HG02938 (cell line): Measurements from ENCODE around the gene PEBP1.
"Not testable (repeated sequence)": the region's sequence is repeated elsewhere in the genome, so short reads cannot be mapped to it uniquely, and the experiment has no call there.

Experiments
- ATAC-seq: cut with Tn5 transposase; IDR thresholded peaks from one replicate; pipeline ENCODE4 v1.9.1; 2021; ENCODE audit warnings: mild to moderate bottlenecking, moderate library complexity; ENCODE audit not compliant: unreplicated experiment

The PEBP1 gene

DNA sequence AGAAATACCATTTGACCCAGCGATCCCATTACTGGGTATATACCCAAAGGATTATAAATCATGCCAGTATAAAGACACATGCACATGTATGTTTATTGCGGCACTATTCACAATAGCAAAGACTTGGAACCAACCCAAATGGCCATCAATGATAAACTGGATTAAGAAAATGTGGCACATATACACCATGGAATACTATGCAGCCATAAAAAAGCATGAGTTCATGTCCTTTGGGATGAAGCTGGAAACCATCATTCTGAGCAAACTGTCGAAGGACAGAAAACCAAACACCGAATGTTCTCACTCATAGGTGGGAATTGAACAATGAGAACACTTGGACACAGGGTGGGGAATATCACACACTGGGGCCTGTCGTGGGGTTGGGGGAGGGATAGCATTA lies 6.5 kb upstream of the PEBP1 start:
- not testable (repeated sequence) for ATAC-seq

DNA sequence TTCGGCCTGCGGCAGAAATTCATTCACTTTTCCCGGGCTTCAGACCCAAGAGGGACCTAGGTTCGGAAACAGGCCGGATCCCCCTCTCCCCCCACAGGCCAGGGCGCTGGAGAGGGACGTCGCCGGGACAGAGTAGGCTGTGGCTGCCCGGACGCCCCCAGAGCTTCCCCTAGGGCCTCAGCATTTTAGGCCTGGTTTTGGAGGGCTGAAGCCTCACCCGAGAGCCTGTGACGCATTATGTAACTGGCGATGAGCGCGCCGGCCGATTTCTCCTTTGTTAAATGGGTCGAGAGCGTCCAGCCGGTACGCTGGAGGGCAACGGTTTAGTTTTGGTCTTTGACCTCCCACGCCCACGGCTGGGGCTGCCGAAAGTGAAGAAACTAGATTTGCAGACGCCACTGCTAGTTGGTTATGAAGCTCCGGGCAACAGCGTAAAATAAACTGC lies 657 bp downstream of the PEBP1 start:
- ATAC-seq, result peak; percentile 39

DNA sequence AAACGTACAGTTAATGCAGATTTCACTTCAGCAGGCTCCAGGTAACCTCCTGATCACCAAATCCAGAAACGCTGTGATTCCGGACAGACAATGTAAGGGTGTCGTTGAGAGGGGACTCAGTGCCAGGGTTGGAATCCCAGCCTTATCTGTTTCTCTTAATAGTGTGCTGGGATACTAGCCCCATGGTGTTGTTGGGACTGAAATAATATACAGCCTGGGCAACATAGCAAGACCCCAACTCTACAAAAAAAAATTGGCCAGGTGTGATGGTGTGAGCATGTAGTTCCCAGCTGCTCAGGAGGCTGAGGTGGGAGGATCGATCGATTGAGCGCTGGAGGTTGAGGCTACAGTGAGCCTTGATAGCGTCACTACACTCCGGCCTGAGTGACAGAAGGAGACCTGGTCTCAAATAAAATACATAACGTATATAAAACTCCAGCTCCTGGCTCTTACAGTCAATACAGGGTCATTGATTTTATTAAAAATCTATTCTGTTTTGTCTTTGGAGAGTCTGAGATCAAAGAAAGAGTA lies 1.3 kb downstream of the PEBP1 start:
- ATAC-seq, result no peak

DNA sequence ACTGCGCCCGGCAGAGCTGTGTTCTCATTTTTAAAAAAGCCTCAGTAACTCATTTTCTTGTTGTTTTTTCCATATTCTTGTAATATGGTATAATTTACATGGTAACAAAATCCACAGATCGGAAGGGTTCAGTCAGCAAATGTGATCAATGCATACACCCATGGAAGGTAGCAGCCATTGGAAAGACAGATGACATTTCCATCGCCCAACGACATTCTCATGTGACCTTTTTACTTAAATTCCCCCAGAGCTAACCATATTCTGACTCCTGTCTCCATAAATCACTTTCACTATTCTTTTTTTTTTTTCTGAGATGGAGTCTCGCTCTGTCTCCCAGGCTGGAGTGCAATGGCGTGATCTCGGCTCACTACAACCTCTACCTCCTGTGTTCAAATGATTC lies 4.9 kb downstream of the PEBP1 start:
- no peak for ATAC-seq

DNA sequence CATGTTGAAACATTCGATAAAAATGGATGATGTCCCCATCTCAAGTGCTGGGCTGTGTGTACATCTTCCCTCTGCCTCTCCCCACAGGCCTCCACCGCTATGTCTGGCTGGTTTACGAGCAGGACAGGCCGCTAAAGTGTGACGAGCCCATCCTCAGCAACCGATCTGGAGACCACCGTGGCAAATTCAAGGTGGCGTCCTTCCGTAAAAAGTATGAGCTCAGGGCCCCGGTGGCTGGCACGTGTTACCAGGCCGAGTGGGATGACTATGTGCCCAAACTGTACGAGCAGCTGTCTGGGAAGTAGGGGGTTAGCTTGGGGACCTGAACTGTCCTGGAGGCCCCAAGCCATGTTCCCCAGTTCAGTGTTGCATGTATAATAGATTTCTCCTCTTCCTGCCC lies 8.6 kb downstream of the PEBP1 start:
- no peak for ATAC-seq

DNA sequence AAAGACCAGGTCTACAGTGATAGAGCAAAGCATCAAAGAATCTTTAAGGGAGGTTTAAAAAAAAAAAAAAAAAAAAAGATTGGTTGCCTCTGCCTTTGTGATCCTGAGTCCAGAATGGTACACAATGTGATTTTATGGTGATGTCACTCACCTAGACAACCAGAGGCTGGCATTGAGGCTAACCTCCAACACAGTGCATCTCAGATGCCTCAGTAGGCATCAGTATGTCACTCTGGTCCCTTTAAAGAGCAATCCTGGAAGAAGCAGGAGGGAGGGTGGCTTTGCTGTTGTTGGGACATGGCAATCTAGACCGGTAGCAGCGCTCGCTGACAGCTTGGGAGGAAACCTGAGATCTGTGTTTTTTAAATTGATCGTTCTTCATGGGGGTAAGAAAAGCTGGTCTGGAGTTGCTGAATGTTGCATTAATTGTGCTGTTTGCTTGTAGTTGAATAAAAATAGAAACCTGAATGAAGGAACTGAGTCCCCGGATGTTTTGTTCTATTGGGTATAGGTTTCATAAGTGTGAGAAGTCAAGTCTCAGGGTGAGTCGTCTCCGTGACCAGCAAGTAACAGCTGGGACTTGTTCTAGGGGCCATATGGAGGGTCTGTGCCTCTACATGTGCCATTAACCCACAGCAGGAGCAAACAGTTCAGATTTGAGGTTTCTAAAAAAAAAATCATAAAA lies 9.3 kb downstream of the PEBP1 start:
- no peak for ATAC-seq

DNA sequence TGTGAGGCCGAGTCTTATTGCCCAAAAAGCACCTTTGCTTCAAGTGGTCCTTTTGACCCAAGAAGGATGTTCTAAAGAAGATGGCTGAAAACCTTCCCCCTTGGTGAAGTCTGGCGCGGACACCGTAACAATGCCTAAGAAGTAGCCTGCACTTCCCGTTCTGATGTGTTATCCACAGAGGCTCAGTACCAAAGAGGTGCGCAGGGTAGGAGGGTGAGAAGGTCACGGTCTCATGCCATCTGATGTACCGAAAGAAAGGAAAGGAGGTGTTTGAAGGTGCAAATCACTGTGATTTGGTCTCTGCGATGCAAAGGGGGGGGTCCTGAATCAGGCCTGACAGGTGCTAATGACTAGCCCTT lies 9.9 kb downstream of the PEBP1 start:
- ATAC-seq, result no peak

DNA sequence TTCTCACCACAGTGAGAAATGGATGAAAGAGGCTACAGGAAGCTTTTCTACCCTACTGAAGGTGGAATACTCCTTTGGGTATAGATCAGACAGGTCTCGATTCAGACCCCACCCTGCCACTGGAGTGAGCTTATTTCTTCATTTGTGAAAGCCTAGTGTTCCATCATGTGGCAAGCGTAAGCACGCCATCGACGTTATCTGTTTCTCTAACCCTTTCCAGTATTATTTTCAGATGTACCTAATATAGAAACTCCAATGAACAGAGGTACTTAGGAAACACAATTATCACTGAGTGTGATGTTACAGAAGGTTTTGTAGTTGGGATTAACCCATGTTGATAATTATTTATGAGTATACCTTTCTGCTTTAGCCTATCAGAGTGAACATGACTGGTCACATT lies 12.4 kb downstream of the PEBP1 start:
- no peak for ATAC-seq

DNA sequence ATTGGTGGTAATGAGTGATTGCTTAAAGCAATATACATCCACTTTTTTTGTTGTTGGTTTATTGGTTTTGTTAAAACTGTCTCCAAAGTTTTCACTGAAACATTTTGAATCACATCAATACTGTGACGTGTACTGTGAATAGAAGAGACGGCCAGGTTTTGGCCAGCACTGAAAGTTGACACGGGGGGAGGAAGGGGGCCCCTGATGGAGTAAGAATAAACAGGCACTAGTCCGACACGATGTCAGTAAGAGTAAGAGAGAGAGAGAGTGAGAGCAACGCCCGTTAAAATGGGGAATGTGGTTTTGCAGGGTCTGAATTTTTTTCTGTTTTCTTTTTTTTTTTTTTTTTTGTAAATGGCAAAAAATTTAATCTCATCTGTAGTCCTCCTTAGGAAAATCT lies 14.7 kb downstream of the PEBP1 start:
- ATAC-seq, result no peak

DNA sequence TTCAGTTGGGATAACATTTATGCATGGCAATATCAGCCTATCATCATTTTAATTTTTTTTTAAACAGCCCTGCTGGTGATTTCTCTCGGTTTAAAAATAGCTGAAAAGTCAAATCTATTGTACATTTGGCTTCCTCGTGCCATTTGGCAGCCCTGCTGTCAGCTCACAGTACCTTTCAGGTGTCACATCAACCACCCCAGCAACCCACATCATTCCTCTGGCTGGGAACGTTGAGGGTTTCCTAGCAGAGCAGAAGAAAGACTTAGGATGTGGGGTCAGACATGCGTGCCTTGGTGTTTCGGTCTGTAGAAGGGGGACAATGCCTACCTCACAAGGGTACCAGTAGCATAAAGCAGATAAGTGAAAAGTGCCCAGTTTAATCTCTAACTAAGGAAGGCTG lies 15.8 kb downstream of the PEBP1 start:
- ATAC-seq, result no peak

DNA sequence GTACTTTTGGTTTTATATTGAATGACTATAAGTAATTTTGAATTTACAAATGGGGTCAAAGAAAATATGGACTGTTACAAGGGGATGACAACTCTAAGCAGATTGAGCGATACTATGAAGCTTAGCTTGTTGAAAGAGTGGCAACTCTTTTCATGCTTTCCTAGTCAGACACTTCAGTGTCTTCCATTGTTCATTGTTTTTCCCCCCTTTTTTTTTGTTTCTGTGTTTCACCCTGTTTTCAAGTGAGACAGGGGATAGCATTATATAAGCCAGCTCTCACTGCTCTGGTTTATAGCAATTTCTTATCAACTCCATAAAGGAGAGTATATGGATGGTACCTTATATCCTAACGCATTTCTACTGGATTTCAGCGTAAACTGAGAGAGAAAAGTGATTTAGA lies 24.6 kb downstream of the PEBP1 start:
- ATAC-seq, result no peak

DNA sequence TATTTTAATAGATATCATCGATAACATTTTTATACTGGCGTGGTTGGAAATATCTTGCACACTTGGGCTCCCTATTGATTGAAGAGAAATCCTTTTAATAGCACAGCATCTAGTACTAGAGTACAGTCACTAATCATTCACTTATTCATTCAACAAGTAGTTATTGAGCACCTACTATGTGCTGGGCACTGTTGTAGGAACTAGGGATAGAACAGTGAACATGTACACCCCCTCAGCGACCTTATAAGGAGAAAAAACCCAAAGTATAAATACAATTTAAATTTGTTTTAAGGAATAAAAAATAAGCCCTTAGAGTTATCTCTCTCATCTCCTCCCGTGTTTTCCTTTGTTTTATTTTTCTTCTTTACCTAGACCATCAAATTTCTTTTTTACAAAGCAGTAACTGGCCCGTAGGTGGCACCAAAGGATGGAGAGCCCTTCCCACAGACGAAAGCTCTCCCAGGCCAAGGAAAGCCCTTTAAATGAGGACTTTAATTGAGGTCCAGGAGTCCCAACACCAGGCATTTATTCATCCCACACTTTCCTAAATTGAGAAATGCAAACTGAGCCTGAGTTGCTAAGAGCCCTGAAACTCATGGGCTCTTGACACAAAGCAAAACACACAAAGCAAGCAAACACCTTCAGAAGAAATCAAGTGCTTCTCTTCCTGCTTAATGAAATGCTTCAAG lies 29.0 kb downstream of the PEBP1 start:
- ATAC-seq, result no peak

DNA sequence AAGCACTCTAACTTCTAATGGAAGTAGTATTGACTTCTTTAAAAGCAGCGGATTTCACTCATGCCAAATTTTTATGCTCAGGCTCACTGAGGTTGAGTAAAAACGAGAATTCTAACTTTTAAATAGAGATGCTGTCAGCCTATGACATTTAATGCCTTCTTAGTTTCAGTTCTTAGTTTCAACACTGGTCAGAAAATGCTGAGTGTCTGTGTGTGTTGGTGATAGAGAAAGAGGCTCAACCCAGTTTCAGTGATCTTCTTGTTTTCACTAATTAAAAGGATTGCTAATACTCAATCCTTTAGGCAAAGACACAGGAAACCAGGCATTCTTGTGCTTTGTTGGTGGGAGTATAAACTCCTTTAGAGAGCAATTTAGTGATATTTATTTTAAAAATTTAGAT lies 31.0 kb downstream of the PEBP1 start:
- peak; percentile 99 for ATAC-seq

DNA sequence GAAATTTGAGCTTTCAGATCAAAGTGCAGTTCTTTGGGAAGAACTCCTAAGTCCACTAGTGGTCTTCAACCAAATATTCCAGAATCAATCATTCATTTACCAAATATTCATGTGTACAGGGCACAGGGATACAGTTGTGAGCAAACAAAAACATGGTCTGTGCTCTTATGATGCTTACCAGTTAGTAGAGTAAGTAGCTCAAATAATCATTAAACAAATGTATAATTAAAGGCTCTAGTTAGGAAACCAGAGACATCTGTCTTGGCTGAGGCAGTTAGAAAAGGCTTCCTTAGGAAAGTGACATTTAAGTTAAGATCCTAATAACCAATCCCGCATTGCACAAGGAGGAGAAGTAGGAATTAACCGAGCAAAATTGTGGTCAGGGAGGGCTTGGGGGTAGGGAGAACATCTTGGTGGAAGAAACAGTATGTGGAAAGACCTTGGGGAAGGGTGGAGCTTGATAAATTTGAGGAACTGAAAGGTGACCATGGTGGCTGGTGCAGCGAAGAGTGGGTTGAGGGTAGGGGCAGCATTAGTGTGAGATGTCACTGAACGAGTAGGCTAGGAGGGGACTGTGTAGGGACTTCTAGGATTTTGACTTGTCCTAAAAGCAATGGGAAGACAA lies 40.0 kb downstream of the PEBP1 start:
- ATAC-seq, result peak; percentile 86

DNA sequence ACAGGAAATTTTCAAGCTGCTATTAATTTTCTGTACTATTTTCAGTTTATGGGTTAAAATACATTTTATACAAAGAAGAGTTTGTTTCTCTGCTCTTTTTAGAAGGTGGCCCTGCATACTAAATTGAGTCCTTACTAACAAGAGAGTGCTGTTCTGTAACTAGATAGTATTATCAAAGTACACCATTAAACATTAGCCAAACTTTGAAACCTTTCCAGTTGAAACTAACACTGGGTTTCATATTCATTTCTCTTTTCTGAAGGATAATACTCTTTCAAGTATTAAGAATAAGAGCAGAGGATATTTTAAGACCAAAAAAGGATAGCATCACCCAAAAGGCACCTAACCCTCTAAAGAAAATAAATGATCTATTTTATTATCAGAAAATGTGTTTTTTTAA lies 47.2 kb downstream of the PEBP1 start:
- ATAC-seq, result peak; percentile 44

DNA sequence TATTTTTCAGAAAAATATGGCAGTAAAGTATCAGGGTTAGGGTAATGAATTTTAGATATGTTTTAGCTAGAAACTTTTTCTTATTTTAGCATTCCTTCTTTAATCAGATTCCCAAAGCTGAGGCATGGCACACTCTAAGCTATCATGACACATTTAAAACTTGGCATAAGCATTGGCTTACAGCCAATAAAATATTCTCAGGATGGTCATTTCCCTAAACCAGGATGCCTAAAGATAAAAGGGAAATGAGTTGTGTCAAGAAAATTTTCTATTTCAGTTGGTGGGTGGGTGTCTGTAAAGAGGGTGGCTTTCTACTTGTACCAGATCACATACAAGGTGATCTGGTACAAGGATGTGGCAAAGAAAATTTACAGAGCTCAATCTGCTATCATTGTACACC lies 47.8 kb downstream of the PEBP1 start:
- no peak for ATAC-seq

DNA sequence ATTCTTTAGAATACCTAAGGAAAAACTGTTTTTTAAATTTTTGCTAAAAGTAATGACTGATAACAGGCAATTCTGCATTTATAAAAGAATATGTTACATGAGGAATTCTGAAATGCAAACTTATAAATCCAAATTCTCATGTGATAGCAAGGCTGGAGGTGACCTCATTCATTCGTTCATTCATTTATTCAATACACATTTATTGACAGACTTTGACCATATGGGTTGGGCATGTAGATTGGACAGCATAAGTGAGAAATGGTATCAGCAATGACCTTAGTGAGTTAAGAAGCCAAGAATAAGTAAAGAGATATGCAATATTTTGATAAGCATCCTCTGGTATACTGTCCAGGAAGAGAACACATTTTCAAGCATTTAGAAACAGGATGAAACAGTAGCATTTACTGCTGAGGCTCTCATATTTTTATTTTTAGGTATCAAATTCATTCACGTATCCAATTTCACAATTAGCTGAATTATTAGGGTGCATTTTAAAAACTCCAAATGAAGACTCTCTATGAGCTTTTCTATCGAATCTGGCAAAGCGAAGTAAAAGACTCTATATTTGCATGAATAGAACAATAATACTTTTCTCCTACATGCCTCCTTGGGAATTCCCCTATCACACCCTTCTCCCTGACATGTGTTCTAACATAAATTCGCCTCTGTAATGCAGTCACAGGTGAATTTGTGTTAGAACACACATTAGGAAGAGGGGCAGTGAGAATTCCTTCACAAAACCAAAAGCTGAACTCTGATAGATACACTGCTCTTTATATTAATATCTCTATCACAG lies 49.9 kb downstream of the PEBP1 start:
- no peak for ATAC-seq

DNA sequence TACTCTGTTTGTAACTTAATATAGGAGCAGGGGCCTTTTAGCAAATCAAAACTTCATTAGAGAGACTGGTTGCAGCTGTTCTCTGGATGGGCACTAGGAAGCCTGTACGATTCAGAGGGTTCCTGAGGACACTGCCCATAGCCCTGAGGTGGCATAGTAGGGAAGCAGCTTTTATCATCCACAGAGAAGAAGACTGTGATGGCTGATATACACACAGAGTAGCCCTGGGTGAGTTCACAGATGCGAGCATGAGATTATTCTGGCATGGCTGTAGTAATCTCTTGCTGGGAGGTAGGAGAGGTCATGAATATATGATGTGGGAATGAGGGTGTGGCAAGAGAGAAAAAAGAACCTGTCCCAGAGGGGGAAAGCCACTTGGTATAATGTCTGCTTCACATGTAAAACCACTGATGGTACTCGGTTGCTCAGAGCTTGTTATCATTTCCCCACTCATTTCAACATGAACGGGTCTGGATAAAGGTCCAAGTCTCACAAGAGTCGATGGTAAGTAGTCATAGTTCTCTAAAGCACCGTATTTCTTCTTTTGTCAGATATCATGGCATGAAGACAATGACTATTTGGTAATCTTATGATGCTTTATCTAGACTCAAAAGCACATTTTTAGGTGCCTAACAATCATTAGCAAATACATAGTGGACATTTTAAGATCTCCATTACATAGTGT lies 52.0 kb downstream of the PEBP1 start:
- no peak for ATAC-seq

DNA sequence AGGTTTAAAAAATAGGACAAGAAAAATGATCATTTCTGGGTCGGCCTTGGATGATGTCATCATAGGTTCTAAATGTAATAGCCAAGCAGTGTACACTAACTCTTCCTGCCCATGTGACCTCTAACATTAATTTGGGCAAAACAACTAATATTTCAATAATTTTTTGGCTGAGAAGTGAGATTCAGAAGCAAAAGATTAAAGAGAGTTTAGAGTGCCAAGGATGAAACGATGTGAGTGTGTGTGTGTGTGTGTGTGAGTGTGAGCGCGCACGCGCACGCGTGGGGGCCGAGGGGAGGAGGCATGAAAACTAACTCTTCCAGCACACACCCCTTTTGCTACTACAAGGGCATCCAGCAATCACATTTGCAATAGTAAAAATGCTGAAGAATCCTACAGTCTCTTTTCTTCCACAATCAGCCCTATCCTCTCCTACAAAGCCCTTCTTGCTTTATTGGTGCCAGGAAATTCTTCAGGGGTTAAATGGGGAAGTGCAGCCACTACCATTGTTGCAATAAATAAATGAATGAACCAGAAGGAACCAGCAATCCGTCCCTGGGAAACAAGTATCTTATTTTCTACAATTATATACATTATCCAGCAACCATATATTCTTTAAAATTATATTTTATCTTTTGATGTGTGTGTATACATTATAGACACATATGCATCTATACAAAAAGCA lies 52.9 kb downstream of the PEBP1 start:
- ATAC-seq, result no peak

DNA sequence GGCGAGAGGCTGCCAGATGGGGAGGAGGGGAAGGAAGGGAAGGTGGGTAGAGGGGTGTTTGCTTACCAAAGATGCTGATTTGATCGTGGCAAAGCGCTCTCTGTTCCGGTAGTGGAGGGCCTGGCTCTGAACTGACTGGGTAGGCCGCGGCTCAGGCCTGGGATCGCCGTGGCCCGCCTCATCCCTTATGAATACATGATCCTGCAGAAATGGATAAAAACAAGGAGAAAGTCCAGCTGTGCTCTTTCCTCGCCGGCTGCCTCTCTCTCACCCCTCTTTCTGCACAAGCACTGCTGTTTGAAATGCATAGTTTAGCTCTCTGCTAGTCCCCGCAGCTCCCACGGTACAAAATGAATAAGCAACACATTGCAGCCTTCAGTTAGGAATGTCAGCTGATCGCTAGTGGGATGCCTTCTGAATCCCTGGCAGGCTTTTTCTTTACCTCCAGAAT lies 53.8 kb downstream of the PEBP1 start:
- no peak for ATAC-seq
